GM12878 (cell line): ENCODE measurements around the gene EPHA1. TPM values are rescaled to one million over a fixed set of nuclear protein-coding genes. Genes with fewer than 3 reads are reported as not detected.

Source experiments
- ATAC-seq: fragments of 200-7000 bp; cut with Tn5 transposase; 3 replicates; pipeline ENCODE4 v1.9.1; 2020; ENCODE audit warnings: mild to moderate bottlenecking, moderate library complexity
- BruUV-seq: library from RNA; stranded (reverse); fragments of 400-500 nt; replicated peaks from 2 replicates; lab custom pipeline; 2021; lab: Mats Ljungman, UMichigan
- CTCF ChIA-PET: fragments of 300-600 bp; sonication (Branson Sonifier 250); formaldehyde crosslinking; extraction: SDS; loops from one replicate; lab custom pipeline; 2021; ENCODE audit warnings: inconsistent platforms; lab: Yijun Ruan, JAX
- POLR2A ChIA-PET: fragments of 350-600 bp; formaldehyde crosslinking; extraction: SDS; loops from one replicate; lab custom pipeline; 2021; ENCODE audit warnings: inconsistent platforms; lab: Charles Lee
- RAD21 ChIA-PET: fragments of 300-600 bp; sonication (Branson Sonifier 250); formaldehyde crosslinking; loops from one replicate; lab custom pipeline; 2023; ENCODE audit warnings: antibody characterized with exemption; ENCODE audit not compliant: unreplicated experiment; lab: Charles Lee
- SMC1A ChIA-PET: fragments of 300-600 bp; sonication (Branson Sonifier 250); formaldehyde crosslinking; loops from one replicate; lab custom pipeline; 2023; ENCODE audit not compliant: unreplicated experiment, uncharacterized antibody; lab: Charles Lee
- DNase-seq: peaks from one replicate; pipeline ENCODE4 v3.0.0-alpha.2; 2011; ENCODE audit warnings: low read depth, low spot score
- FAIRE-seq: peaks from 3 replicates; lab custom pipeline; 2011; peaks lifted over from hg19 to GRCh38; lab: Jason Lieb, UNC
- H2AFZ ChIP-seq: 2 replicates; pipeline ENCODE4 v1.6.0; 2011; ENCODE audit warnings: low read depth, low read length, control low read depth; ENCODE audit not compliant: control insufficient read depth
- H3K27ac ChIP-seq: 2 replicates; pipeline ENCODE4 v1.5.1; 2011; ENCODE audit warnings: control low read depth; ENCODE audit not compliant: control insufficient read depth, insufficient read depth
- H3K27me3 ChIP-seq, 2 experiments: replicated peaks in 1 of 2; 2 replicates each; pipeline versions ENCODE4 v1.6.0 to v1.6.1; 2011; ENCODE audit warnings: low read length in 1 of 2; ENCODE audit not compliant: control insufficient read depth in 2 of 2, insufficient read depth in 2 of 2
- H3K36me3 ChIP-seq, 2 experiments: 2 replicates each; pipeline ENCODE4 v1.5.1; 2011; ENCODE audit warnings: low read length in 1 of 2; ENCODE audit not compliant: control insufficient read depth in 2 of 2, insufficient read depth in 2 of 2
- H3K4me1 ChIP-seq: 2 replicates; pipeline ENCODE4 v1.6.1; 2011; ENCODE audit warnings: mild to moderate bottlenecking, low read length, moderate library complexity, mixed read lengths; ENCODE audit not compliant: control insufficient read depth, insufficient read depth
- H3K4me2 ChIP-seq: 2 replicates; pipeline ENCODE4 v1.6.0; 2011; ENCODE audit warnings: control low read depth; ENCODE audit not compliant: control insufficient read depth, insufficient read depth
- H3K4me3 ChIP-seq: fragments of 200-600 bp; sonication (generic); 2 replicates; pipeline ENCODE4 v1.5.1; 2016
- H3K79me2 ChIP-seq: 2 replicates; pipeline ENCODE4 v1.6.0; 2011; ENCODE audit warnings: low read length; ENCODE audit not compliant: control insufficient read depth, insufficient read depth
- H3K9ac ChIP-seq: 2 replicates; pipeline ENCODE4 v1.8.0; 2011; ENCODE audit warnings: low read length, control low read depth, mixed read lengths; ENCODE audit not compliant: control insufficient read depth, insufficient read depth
- H3K9me3 ChIP-seq: replicated peaks from 3 replicates; pipeline ENCODE4 v1.5.1; 2011; ENCODE audit warnings: mild to moderate bottlenecking, low read length; ENCODE audit not compliant: control insufficient read depth, insufficient read depth
- H4K20me1 ChIP-seq: 2 replicates; pipeline ENCODE4 v1.6.0; 2011; ENCODE audit not compliant: control insufficient read depth, insufficient read depth
- ATF3 ChIP-seq: IDR thresholded peaks from 2 replicates; pipeline ENCODE4 v1.6.1; 2011; ENCODE audit warnings: low read depth, mild to moderate bottlenecking, low read length, moderate library complexity, borderline replicate concordance; ENCODE audit errors: extremely low read depth
- BCL3 ChIP-seq: IDR thresholded peaks from 2 replicates; pipeline ENCODE4 v1.6.1; 2011; ENCODE audit warnings: borderline replicate concordance, low read depth, mild to moderate bottlenecking, moderate library complexity, low read length; ENCODE audit not compliant: insufficient read depth, poor library complexity, severe bottlenecking
- GATAD2B ChIP-seq: fragments of 450-650 bp; conservative IDR thresholded peaks from 2 replicates; pipeline ENCODE4 v1.6.1; 2017; ENCODE audit warnings: low read depth, mild to moderate bottlenecking, moderate library complexity
- MYC ChIP-seq: IDR thresholded peaks from 2 replicates; pipeline ENCODE4 v1.6.1; 2011; ENCODE audit warnings: mild to moderate bottlenecking, low read length, moderate library complexity, inconsistent platforms; ENCODE audit not compliant: insufficient read depth, insufficient replicate concordance, insufficient read length, severe bottlenecking
- RBBP5 ChIP-seq: fragments of 200-600 bp; sonication (generic); conservative IDR thresholded peaks from 2 replicates; pipeline ENCODE4 v1.6.1; 2016
- SKIL ChIP-seq: fragments of 450-650 bp; IDR thresholded peaks from 2 replicates; pipeline ENCODE4 v1.6.1; 2017; ENCODE audit warnings: mild to moderate bottlenecking, low read depth, inconsistent platforms; ENCODE audit not compliant: poor library complexity, severe bottlenecking
- TAF1 ChIP-seq: IDR thresholded peaks from 2 replicates; pipeline ENCODE4 v1.6.1; 2011; ENCODE audit warnings: mild to moderate bottlenecking, low read depth, low read length, borderline replicate concordance
- WRNIP1 ChIP-seq: IDR thresholded peaks from 2 replicates; pipeline ENCODE4 v1.6.1; 2011; ENCODE audit warnings: low read depth, low read length, improper control_type of control experiment, borderline replicate concordance
- ZBTB11 ChIP-seq: fragments of 450-650 bp; formaldehyde crosslinking; IDR thresholded peaks from 2 replicates; pipeline ENCODE4 v1.5.0; 2022; ENCODE audit warnings: mild to moderate bottlenecking, missing genetic modification characterization
- ZBTB4 ChIP-seq: fragments of 450-650 bp; formaldehyde crosslinking; IDR thresholded peaks from 2 replicates; pipeline ENCODE4 v1.4.0; 2022; ENCODE audit warnings: mild to moderate bottlenecking, moderate library complexity
- ZNF207 ChIP-seq: fragments of 450-650 bp; IDR thresholded peaks from 2 replicates; pipeline ENCODE4 v1.6.1; 2014; ENCODE audit warnings: antibody characterized with exemption, mild to moderate bottlenecking, borderline replicate concordance
- WGBS: methylation state at CpG from one replicate; pipeline ENCODE4 v1.1.6; 2016; ENCODE audit warnings: low lambda C conversion rate; ENCODE audit not compliant: insufficient replicate concordance, insufficient coverage; ENCODE audit errors: missing lambda C conversion rate; 5-methylcytosine and 5-hydroxymethylcytosine counted together
- in situ Hi-C: fragments of 300-500 bp; cut with MboI; formaldehyde crosslinking; loops from 9 replicates; pipeline ENCODE4 v1.14.3; 2018; ENCODE audit warnings: mixed read lengths
- intact Hi-C: fragments of 100-400 bp; cut with micrococcal nuclease; formaldehyde crosslinking; loops from one replicate; pipeline ENCODE4 v1.14.2; 2022; ENCODE audit not compliant: unreplicated experiment
- polyA plus RNA-seq, 11 experiments: library from polyadenylated mRNA; depleted of rRNA in 4 of 11; unstranded in 6 of 11; stranded (reverse) in 5 of 11; fragments of >200 nt; fragmentation: Nextera tagmentation in 4 of 11; fragmentation: Illumina TruSeq in 1 of 11; extraction: Ambion mirVana in 4 of 11; extraction: Trizol in 1 of 11; gene quantifications; 1 replicate in 1 of 11; 2 replicates in 10 of 11; pipeline versions ENCODE4 v1.2.1 to v1.2.3, GENCODE V29; 2011 to 2016; ENCODE audit warnings: inconsistent platforms in 2 of 11, missing spikeins in 2 of 11, low read depth in 1 of 11
- total RNA-seq, 4 experiments: library from RNA; depleted of rRNA in 3 of 4; stranded (reverse); fragments of >200 nt in 3 of 4; fragmentation: Illumina TruSeq in 1 of 4; extraction: Trizol in 1 of 4; gene quantifications; 2 replicates each; pipeline versions ENCODE4 v1.2.1 to v1.2.3, GENCODE V29; 2013 to 2021

The EPHA1 gene
- total and polyA plus RNA-seq, 10 of the 15 experiments (the other 5 are each of a cell fraction or from before 2014, with no cell fraction given), result 0.11 to 0.35 (median 0.24) TPM; not detected in 6

GRCh38 chr7:143434660-143435059 lies 26.0 kb upstream of the EPHA1 start (continued):
- TF ChIP-seq ZBTB4 (CRISPR knock-in tag), result no peak
- TF ChIP-seq BCL3, result no peak
- TF ChIP-seq SKIL, result no peak
- TF ChIP-seq MYC, result no peak

GRCh38 chr7:143433759-143434158 lies 25.1 kb upstream of the EPHA1 start:
- ATAC-seq (no peak), DNase-seq (no peak), FAIRE-seq (no peak)
- H3K27me3 ChIP-seq, result no peaks in the 10 kb centered on the region; a peak in 1 of 4 replicates
- ChIA-PET RAD21 (no interaction called here), POLR2A (no interaction called here), SMC1A (no interaction called here), CTCF (interaction anchor here (1.3 kb wide), 1 partner anchor 18 kb away, joined by 3 read pairs; no protein-coding TSS in a partner anchor)
- no peaks in the 10 kb centered on the region for H4K20me1 ChIP-seq
- no TSS peak for BruUV-seq
- TF ChIP-seq ZBTB11 (CRISPR knock-in tag) (no peak), ATF3 (no peak), RBBP5 (no peak), ZNF207 (no peak), GATAD2B (no peak), TAF1 (no peak), WRNIP1 (no peak)
- no peak overlapping the region for H3K9ac ChIP-seq
- no peaks in the 10 kb centered on the region for H3K4me1 ChIP-seq
- 0% methylated on average over 4 of the region's 4 CpGs for WGBS
- H3K79me2 ChIP-seq, result no peaks in the 10 kb centered on the region
- no peak overlapping the region for H3K27ac ChIP-seq
- in situ Hi-C loops (no loop called here), intact Hi-C loops (no loop called here)
- no peaks in the 10 kb centered on the region for H3K36me3 ChIP-seq
- no peak overlapping the region for H2AFZ ChIP-seq
- no peaks in the 10 kb centered on the region for H3K9me3 ChIP-seq
- no peak overlapping the region for H3K4me2 ChIP-seq
- H3K4me3 ChIP-seq, result no peak overlapping the region
